ENCODE results near the gene SBF2. TPM values are rescaled to one million over a fixed set of nuclear protein-coding genes. Genes with fewer than 3 reads are reported as not detected.

Gene SBF2
- total RNA-seq, 2 donors from 2014 or later = 15.4 to 20.4 TPM

GRCh38 chr11:10197091-10197490 lies 96.9 kb downstream of the SBF2 start:
- no peak overlapping the region for H3K4me3 Mint-ChIP-seq
- no peak overlapping the region for H3K27ac Mint-ChIP-seq
- no peaks in the 10 kb centered on the region for H3K9me3 Mint-ChIP-seq
- ATAC-seq = no peak
- no peaks in the 10 kb centered on the region for H3K27me3 Mint-ChIP-seq
- H3K4me1 Mint-ChIP-seq (ENCODE audit: low read depth in 2 of 2) = no peaks in the 10 kb centered on the region
- DNase-seq (ENCODE audit: low spot score) = no peak
- H3K36me3 Mint-ChIP-seq = no peaks in the 10 kb centered on the region

- no peaks in the 10 kb centered on the region for H3K9me3 Mint-ChIP-seq
- no peak overlapping the region for H3K4me3 Mint-ChIP-seq
- no peaks in the 10 kb centered on the region for H3K4me1 Mint-ChIP-seq (ENCODE audit: low read depth in 2 of 2)
- no peaks in the 10 kb centered on the region for H3K36me3 Mint-ChIP-seq
- ATAC-seq = no peak
- no peaks in the 10 kb centered on the region for H3K27me3 Mint-ChIP-seq
- DNase-seq (ENCODE audit: low spot score) = no peak
- no peak overlapping the region for H3K27ac Mint-ChIP-seq
These were observed 102.0 kb downstream of the SBF2 start for GRCh38 chr11:10192036-10192435.

GRCh38 chr11:10181811-10182210 lies 112.2 kb downstream of the SBF2 start:
- ATAC-seq (no peak), DNase-seq (ENCODE audit: low spot score) (no peak)
- H3K4me1 Mint-ChIP-seq (ENCODE audit: low read depth in 2 of 2) = peaks cover 0 to 12% of the 10 kb centered on the region in 2 donors
- H3K4me3 Mint-ChIP-seq = no peak overlapping the region
- H3K9me3 Mint-ChIP-seq = no peaks in the 10 kb centered on the region
- no peaks in the 10 kb centered on the region for H3K27me3 Mint-ChIP-seq
- no peaks in the 10 kb centered on the region for H3K36me3 Mint-ChIP-seq
- H3K27ac Mint-ChIP-seq = no peak overlapping the region

- Mint-ChIP-seq H3K4me1 (ENCODE audit: low read depth in 2 of 2) (peaks cover 5 to 11% of the 10 kb centered on the region in 2 donors), H3K4me3 (no peak overlapping the region), H3K27me3 (peaks cover 0 to 3% of the 10 kb centered on the region in 2 donors), H3K9me3 (no peaks in the 10 kb centered on the region), H3K27ac (no peak overlapping the region), H3K36me3 (no peaks in the 10 kb centered on the region)
- no peak for ATAC-seq
- DNase-seq (ENCODE audit: low spot score) = no peak
These were observed 129.4 kb downstream of the SBF2 start for GRCh38 chr11:10164621-10165020.

GRCh38 chr11:10162222-10162621 lies 131.8 kb downstream of the SBF2 start:
- Mint-ChIP-seq H3K27me3 (peaks cover 0 to 3% of the 10 kb centered on the region in 2 donors), H3K27ac (no peak overlapping the region), H3K36me3 (peaks cover 10% of the 10 kb centered on the region), H3K9me3 (peaks cover 7% of the 10 kb centered on the region), H3K4me1 (ENCODE audit: low read depth in 2 of 2) (peaks cover 5 to 11% of the 10 kb centered on the region in 2 donors), H3K4me3 (no peak overlapping the region)
- no peak for ATAC-seq
- no peak for DNase-seq (ENCODE audit: low spot score)

- DNase-seq (ENCODE audit: low spot score) (no peak), ATAC-seq (no peak)
- Mint-ChIP-seq H3K4me3 (no peak overlapping the region), H3K27me3 (peaks cover 0 to 3% of the 10 kb centered on the region in 2 donors), H3K4me1 (ENCODE audit: low read depth in 2 of 2) (peaks cover 5 to 11% of the 10 kb centered on the region in 2 donors), H3K27ac (no peak overlapping the region), H3K36me3 (peaks cover 14% of the 10 kb centered on the region), H3K9me3 (peaks cover 7% of the 10 kb centered on the region)
These were observed 133.7 kb downstream of the SBF2 start for GRCh38 chr11:10160350-10160749.

GRCh38 chr11:10158461-10158860 lies 135.6 kb downstream of the SBF2 start:
- ATAC-seq (no peak), DNase-seq (ENCODE audit: low spot score) (no peak)
- no peak overlapping the region for H3K4me3 Mint-ChIP-seq
- no peak overlapping the region for H3K27ac Mint-ChIP-seq
- no peaks in the 10 kb centered on the region for H3K27me3 Mint-ChIP-seq
- H3K4me1 Mint-ChIP-seq (ENCODE audit: low read depth in 2 of 2) = peaks cover 5% of the 10 kb centered on the region in 2 donors
- H3K9me3 Mint-ChIP-seq = peaks cover 7% of the 10 kb centered on the region
- H3K36me3 Mint-ChIP-seq = peaks cover 14% of the 10 kb centered on the region

GRCh38 chr11:10155793-10156490 lies 138.1 kb downstream of the SBF2 start:
- H3K36me3 Mint-ChIP-seq = peaks cover 14% of the 10 kb centered on the region
- no peak for DNase-seq (ENCODE audit: low spot score)
- peaks cover 4 to 5% of the 10 kb centered on the region in 2 donors for H3K4me1 Mint-ChIP-seq (ENCODE audit: low read depth in 2 of 2)
- no peak overlapping the region for H3K4me3 Mint-ChIP-seq
- no peak overlapping the region for H3K27ac Mint-ChIP-seq
- no peak for ATAC-seq
- H3K27me3 Mint-ChIP-seq = no peaks in the 10 kb centered on the region
- H3K9me3 Mint-ChIP-seq = peaks cover 7% of the 10 kb centered on the region

- H3K36me3 Mint-ChIP-seq = peaks cover 5% of the 10 kb centered on the region
- no peaks in the 10 kb centered on the region for H3K27me3 Mint-ChIP-seq
- no peak overlapping the region for H3K27ac Mint-ChIP-seq
These were observed 143.2 kb downstream of the SBF2 start for GRCh38 chr11:10150800-10151199.

GRCh38 chr11:10149553-10149952 lies 144.5 kb downstream of the SBF2 start:
- Mint-ChIP-seq H3K4me3 (no peak overlapping the region), H3K9me3 (peaks cover 5% of the 10 kb centered on the region), H3K4me1 (ENCODE audit: low read depth in 2 of 2) (peaks cover 0 to 4% of the 10 kb centered on the region in 2 donors), H3K27me3 (no peaks in the 10 kb centered on the region), H3K36me3 (peaks cover 5% of the 10 kb centered on the region), H3K27ac (no peak overlapping the region)
- ATAC-seq (no peak), DNase-seq (ENCODE audit: low spot score) (no peak)

More at GRCh38 chr11:10150800-10151199, 143.2 kb downstream of the SBF2 start:
- DNase-seq (ENCODE audit: low spot score) = no peak
- peaks cover 0 to 4% of the 10 kb centered on the region in 2 donors for H3K4me1 Mint-ChIP-seq (ENCODE audit: low read depth in 2 of 2)
- no peak for ATAC-seq
- peaks cover 5% of the 10 kb centered on the region for H3K9me3 Mint-ChIP-seq
- H3K4me3 Mint-ChIP-seq = no peak overlapping the region

- no peaks in the 10 kb centered on the region for H3K27me3 Mint-ChIP-seq
- peaks cover 5% of the 10 kb centered on the region for H3K9me3 Mint-ChIP-seq
- ATAC-seq = no peak
- no peak overlapping the region for H3K27ac Mint-ChIP-seq
- H3K4me1 Mint-ChIP-seq (ENCODE audit: low read depth in 2 of 2) = peaks cover 0 to 4% of the 10 kb centered on the region in 2 donors
- H3K4me3 Mint-ChIP-seq = no peak overlapping the region
- DNase-seq (ENCODE audit: low spot score) = no peak
- peaks cover 5% of the 10 kb centered on the region for H3K36me3 Mint-ChIP-seq
These were observed 146.8 kb downstream of the SBF2 start for GRCh38 chr11:10147195-10147594.

- Mint-ChIP-seq H3K36me3 (peaks cover 5% of the 10 kb centered on the region), H3K4me1 (ENCODE audit: low read depth in 2 of 2) (peaks cover 0 to 4% of the 10 kb centered on the region in 2 donors), H3K27ac (no peak overlapping the region), H3K27me3 (no peaks in the 10 kb centered on the region), H3K4me3 (no peak overlapping the region), H3K9me3 (peaks cover 5% of the 10 kb centered on the region)
- DNase-seq (ENCODE audit: low spot score) (no peak), ATAC-seq (no peak)
These were observed 149.1 kb downstream of the SBF2 start for GRCh38 chr11:10144954-10145353.

GRCh38 chr11:10139656-10140055 lies 154.4 kb downstream of the SBF2 start:
- Mint-ChIP-seq H3K36me3 (no peaks in the 10 kb centered on the region), H3K27me3 (no peaks in the 10 kb centered on the region), H3K27ac (no peak overlapping the region), H3K4me1 (ENCODE audit: low read depth in 2 of 2) (no peaks in the 10 kb centered on the region), H3K9me3 (no peaks in the 10 kb centered on the region), H3K4me3 (no peak overlapping the region)
- ATAC-seq = no peak
- DNase-seq (ENCODE audit: low spot score) = no peak

- no peaks in the 10 kb centered on the region for H3K36me3 Mint-ChIP-seq
- no peak overlapping the region for H3K27ac Mint-ChIP-seq
- H3K4me3 Mint-ChIP-seq = no peak overlapping the region
- ATAC-seq = no peak
- H3K9me3 Mint-ChIP-seq = no peaks in the 10 kb centered on the region
- DNase-seq (ENCODE audit: low spot score) = no peak
- H3K27me3 Mint-ChIP-seq = no peaks in the 10 kb centered on the region
- no peaks in the 10 kb centered on the region for H3K4me1 Mint-ChIP-seq (ENCODE audit: low read depth in 2 of 2)
These were observed 154.9 kb downstream of the SBF2 start for GRCh38 chr11:10139143-10139542.

Data from natural killer cell treated with Interleukin-12 subunit alpha and Interleukin-12 subunit beta and Interleukin-15 and Interleukin-18, amount 100 ng/mL, for 72 hours (primary cell).